HEK293T (cell line): Measurements from ENCODE around the gene STXBP3.

Source experiments
- ARNT ChIP-seq: fragments of 450-650 bp; IDR thresholded peaks from 2 replicates; pipeline ENCODE4 v1.6.1; 2017; ENCODE audit warnings: mild to moderate bottlenecking
- BHLHE40 ChIP-seq: fragments of 450-650 bp; IDR thresholded peaks from 2 replicates; pipeline ENCODE4 v1.6.1; 2016; ENCODE audit warnings: mild to moderate bottlenecking, moderate library complexity, borderline replicate concordance
- ELF4 ChIP-seq: fragments of 450-650 bp; IDR thresholded peaks from 2 replicates; pipeline ENCODE4 v1.6.1; 2017; ENCODE audit warnings: antibody characterized with exemption
- FOXK2 ChIP-seq: fragments of 450-650 bp; IDR thresholded peaks from 2 replicates; pipeline ENCODE4 v1.6.1; 2016; ENCODE audit warnings: mild to moderate bottlenecking
- FOXM1 ChIP-seq: fragments of 450-650 bp; IDR thresholded peaks from 2 replicates; pipeline ENCODE4 v1.6.1; 2017; ENCODE audit warnings: mild to moderate bottlenecking, borderline replicate concordance
- LEF1 ChIP-seq: fragments of 450-650 bp; IDR thresholded peaks from 2 replicates; pipeline ENCODE4 v1.6.1; 2017; ENCODE audit warnings: mild to moderate bottlenecking, borderline replicate concordance
- NFRKB ChIP-seq: fragments of 450-650 bp; IDR thresholded peaks from 2 replicates; pipeline ENCODE4 v1.6.1; 2016; ENCODE audit warnings: mild to moderate bottlenecking, moderate library complexity
- SP1 ChIP-seq: fragments of 450-650 bp; IDR thresholded peaks from 2 replicates; pipeline ENCODE4 v1.6.1; 2017
- SUZ12 ChIP-seq: fragments of 450-650 bp; IDR thresholded peaks from 2 replicates; pipeline ENCODE4 v1.6.1; 2016; ENCODE audit warnings: mild to moderate bottlenecking
- TARDBP ChIP-seq: fragments of 450-650 bp; IDR thresholded peaks from 2 replicates; pipeline ENCODE4 v1.6.1; 2016

DNA sequence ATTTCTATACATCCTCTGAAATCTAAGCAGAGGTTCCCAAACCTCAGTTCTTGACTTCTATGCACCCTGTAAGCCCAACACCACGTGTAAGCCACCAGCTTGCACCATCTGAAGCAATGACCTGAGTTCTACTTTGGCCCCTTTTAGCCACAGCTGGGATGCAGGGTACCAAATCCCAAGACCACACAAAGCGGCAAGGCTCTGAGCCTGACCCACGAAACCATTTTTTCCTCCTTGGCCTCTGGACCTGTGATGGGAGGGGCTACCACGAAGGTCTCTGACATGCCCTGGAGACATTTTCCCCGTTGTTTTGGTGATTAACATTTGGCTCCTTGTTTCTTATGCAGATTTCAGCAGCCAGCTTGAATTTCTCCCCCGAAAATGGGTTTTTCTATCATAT lies 38.8 kb downstream of the STXBP3 start:
- no peak for TF ChIP-seq FOXK2
- no peak for TF ChIP-seq TARDBP
- no peak for TF ChIP-seq BHLHE40
- no peak for TF ChIP-seq ELF4
- no peak for TF ChIP-seq SUZ12
- TF ChIP-seq SP1, result no peak
- TF ChIP-seq FOXM1, result no peak
- TF ChIP-seq NFRKB, result no peak
- TF ChIP-seq LEF1, result no peak
- TF ChIP-seq ARNT, result no peak
